Calu3 (cell line): Measurements from ENCODE around the gene CEP76. TPM values are rescaled to one million over a fixed set of nuclear protein-coding genes. Genes with fewer than 3 reads are reported as not detected.
A peak's percentile ranks its signal among the peaks of the same experiment; 100 is the strongest.

ENCODE experiments used
- BruUV-seq: library from RNA; stranded (reverse); fragments of 400-500 nt; replicated peaks from 2 replicates; lab custom pipeline; 2021; lab: Mats Ljungman, UMichigan
- CTCF ChIA-PET: fragments of 300-600 bp; sonication (Branson Sonifier 250); formaldehyde crosslinking; loops from one replicate; lab custom pipeline; 2022; ENCODE audit warnings: antibody characterized with exemption; lab: Charles Lee
- DNase-seq: peaks from one replicate; pipeline ENCODE4 v3.0.0; 2022
- H3K27ac Mint-ChIP-seq: one replicate; pipeline ENCODE4 v1.8.0; 2022; ENCODE audit warnings: mixed read lengths; ENCODE audit not compliant: unreplicated experiment
- H3K27me3 Mint-ChIP-seq: one replicate; pipeline ENCODE4 v1.8.0; 2022; ENCODE audit warnings: mixed read lengths; ENCODE audit not compliant: unreplicated experiment
- H3K36me3 Mint-ChIP-seq: one replicate; pipeline ENCODE4 v1.8.0; 2022; ENCODE audit warnings: mild to moderate bottlenecking, moderate library complexity, mixed read lengths; ENCODE audit not compliant: insufficient read depth, unreplicated experiment
- H3K4me1 Mint-ChIP-seq: one replicate; pipeline ENCODE4 v1.8.0; 2022; ENCODE audit warnings: mild to moderate bottlenecking, low read depth, mixed read lengths; ENCODE audit not compliant: unreplicated experiment
- H3K4me3 Mint-ChIP-seq: one replicate; pipeline ENCODE4 v1.8.0; 2022; ENCODE audit warnings: mild to moderate bottlenecking, low read depth, moderate library complexity, mixed read lengths; ENCODE audit not compliant: unreplicated experiment
- H3K9me3 Mint-ChIP-seq: one replicate; pipeline ENCODE4 v1.8.0; 2022; ENCODE audit warnings: low read depth, mixed read lengths; ENCODE audit not compliant: unreplicated experiment
- intact Hi-C: fragments of 100-400 bp; cut with micrococcal nuclease; formaldehyde crosslinking; loops from one replicate; pipeline ENCODE4 v1.10.0; 2022; ENCODE audit not compliant: unreplicated experiment
- total RNA-seq: library from RNA; stranded (reverse); gene quantifications from 2 replicates; pipeline ENCODE4 v1.2.3, GENCODE V29; 2022
- TF ChIP-seq, protein P1 (sequence below): fragments of 200-600 bp; IDR thresholded peaks from one replicate; pipeline ENCODE4 v1.8.0; 2022; ENCODE audit warnings: antibody characterized with exemption; ENCODE audit not compliant: unreplicated experiment

Gene CEP76
- total RNA-seq, 1 experiment from 2014 or later: 12.7 TPM

DNA sequence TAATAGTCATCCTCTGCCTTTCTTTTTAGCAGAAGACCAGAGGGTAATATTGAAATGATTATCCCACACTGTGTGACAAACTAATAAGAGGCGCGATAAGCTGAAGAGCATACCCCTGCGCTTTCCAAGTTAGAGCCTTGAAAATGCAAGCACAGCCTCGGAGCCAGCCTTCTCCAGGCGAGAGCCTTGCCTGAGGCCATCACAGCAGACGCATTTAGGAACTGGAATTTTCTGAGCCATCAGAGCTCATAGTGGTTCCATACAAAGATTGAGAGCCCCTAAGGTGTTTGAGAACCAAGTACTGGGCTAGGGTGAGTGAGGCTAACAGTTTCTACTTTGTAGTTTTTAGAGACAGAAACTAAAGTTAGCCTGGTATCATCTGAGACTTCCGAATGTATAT is 20.2 kb upstream of the CEP76 start:
- CTCF ChIA-PET: no interaction called here
- no peaks in the 10 kb centered on the region for H3K27me3 Mint-ChIP-seq
- DNase-seq: no peak
- H3K9me3 Mint-ChIP-seq: no peaks in the 10 kb centered on the region
- no TSS peak for BruUV-seq
- TF ChIP-seq, protein P1, sequence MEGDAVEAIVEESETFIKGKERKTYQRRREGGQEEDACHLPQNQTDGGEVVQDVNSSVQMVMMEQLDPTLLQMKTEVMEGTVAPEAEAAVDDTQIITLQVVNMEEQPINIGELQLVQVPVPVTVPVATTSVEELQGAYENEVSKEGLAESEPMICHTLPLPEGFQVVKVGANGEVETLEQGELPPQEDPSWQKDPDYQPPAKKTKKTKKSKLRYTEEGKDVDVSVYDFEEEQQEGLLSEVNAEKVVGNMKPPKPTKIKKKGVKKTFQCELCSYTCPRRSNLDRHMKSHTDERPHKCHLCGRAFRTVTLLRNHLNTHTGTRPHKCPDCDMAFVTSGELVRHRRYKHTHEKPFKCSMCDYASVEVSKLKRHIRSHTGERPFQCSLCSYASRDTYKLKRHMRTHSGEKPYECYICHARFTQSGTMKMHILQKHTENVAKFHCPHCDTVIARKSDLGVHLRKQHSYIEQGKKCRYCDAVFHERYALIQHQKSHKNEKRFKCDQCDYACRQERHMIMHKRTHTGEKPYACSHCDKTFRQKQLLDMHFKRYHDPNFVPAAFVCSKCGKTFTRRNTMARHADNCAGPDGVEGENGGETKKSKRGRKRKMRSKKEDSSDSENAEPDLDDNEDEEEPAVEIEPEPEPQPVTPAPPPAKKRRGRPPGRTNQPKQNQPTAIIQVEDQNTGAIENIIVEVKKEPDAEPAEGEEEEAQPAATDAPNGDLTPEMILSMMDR: no peak
- no peak overlapping the region for H3K4me3 Mint-ChIP-seq
- H3K36me3 Mint-ChIP-seq: peaks cover 59% of the 10 kb centered on the region
- H3K4me1 Mint-ChIP-seq: no peaks in the 10 kb centered on the region
- intact Hi-C loops: no loop called here
- no peak overlapping the region for H3K27ac Mint-ChIP-seq

DNA sequence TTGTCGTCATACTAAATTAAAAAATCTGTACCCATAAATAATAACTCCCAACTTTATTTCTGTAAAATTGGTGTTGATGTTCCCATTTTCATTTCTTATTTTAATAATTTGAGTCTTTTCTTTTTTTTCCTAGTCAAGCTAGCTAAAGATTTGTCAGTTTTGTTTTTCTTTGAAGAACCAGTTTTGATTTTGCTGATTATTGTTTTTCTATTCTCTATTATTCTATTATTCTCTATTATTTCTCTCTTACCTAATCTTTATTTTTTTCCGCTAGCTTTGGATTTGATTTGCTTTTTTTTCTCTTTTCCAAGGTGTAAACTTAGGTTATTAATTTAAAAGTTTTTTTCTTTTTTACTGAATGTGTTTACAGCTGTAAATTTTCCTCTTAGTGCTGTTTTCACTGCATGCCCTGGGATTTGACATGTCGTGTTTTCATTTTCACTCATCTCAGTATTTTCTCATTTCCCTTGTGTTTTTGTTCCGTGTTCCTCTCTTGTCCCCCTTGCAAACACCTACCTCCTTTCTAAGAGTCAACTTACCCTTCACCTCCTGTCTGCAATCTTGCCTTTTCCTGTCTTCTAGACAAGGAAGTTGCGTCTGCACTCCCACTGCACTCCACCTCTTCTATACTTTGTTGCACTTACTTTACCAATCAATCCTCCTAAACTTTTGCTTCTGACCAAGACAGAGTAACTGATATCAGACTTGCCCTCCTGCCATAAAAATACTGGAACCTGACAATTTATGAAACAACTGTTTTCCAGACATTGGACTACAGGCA is 19.2 kb upstream of the CEP76 start:
- DNase-seq: no peak
- TF ChIP-seq, protein P1: no peak
- Mint-ChIP-seq H3K9me3 (no peaks in the 10 kb centered on the region), H3K27ac (no peak overlapping the region), H3K4me1 (no peaks in the 10 kb centered on the region), H3K4me3 (no peak overlapping the region), H3K36me3 (peaks cover 65% of the 10 kb centered on the region), H3K27me3 (no peaks in the 10 kb centered on the region)
- intact Hi-C loops: no loop called here
- CTCF ChIA-PET: no interaction called here
- no TSS peak for BruUV-seq

DNA sequence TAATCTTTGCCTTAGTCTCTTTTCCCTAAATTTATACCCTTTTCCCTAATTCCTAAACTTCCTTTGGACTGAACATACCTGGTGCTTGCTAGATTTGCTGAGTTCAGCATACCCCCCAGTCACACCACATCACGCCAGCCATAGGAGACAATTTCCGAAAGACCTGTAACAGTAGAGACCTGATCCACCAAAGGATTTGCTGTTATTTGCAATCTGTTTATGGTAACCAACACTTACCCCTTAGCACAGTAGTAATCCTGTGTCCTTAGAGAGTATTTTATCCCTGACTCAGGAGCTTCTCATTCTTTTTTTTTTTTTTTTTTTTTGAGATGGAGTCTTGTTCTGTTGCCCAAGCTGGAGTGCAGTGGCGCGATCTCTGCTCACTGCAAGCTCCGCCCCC is 8.9 kb upstream of the CEP76 start:
- Mint-ChIP-seq H3K9me3 (no peaks in the 10 kb centered on the region), H3K36me3 (peaks cover 52% of the 10 kb centered on the region), H3K4me1 (no peaks in the 10 kb centered on the region), H3K4me3 (no peak overlapping the region), H3K27ac (no peak overlapping the region), H3K27me3 (no peaks in the 10 kb centered on the region)
- TF ChIP-seq, protein P1: no peak
- DNase-seq: no peak
- BruUV-seq: no TSS peak
- intact Hi-C loops: no loop called here
- CTCF ChIA-PET: interaction anchor here (0.6 to 1.0 kb wide), 3 partner anchors 33 to 476 kb away, joined by 4 to 6 read pairs (median 5); no protein-coding TSS in a partner anchor

DNA sequence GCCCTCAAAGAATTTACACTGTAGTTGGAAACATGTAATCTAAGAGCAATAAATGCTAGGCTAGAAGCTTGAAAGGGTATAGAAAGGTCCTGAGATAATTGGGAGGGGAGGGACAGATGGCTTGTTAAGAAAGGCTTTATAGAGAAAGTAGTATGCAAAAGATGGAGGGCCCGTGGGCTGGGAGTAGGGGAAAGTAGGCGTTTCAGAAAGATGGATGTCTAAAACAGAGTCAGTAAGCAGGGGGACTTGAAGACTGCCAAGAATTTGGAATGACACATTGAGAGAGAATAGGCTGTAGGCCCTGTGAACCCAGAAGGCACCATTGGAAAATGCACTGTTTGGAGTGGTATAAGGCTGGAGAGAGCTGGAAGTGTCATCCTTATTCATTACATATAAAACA is 1.1 kb upstream of the CEP76 start:
- intact Hi-C loops: loop anchor here (5.0 kb wide), 1 partner anchor 96 kb away; no protein-coding TSS in a partner anchor
- BruUV-seq: no TSS peak
- TF ChIP-seq, protein P1: no peak
- no peaks in the 10 kb centered on the region for H3K9me3 Mint-ChIP-seq
- H3K4me3 Mint-ChIP-seq: peak overlapping the region; percentile 86
- peak overlapping the region; percentile 99 for H3K27ac Mint-ChIP-seq
- CTCF ChIA-PET: no interaction called here
- no peaks in the 10 kb centered on the region for H3K27me3 Mint-ChIP-seq
- DNase-seq: no peak
- peaks cover 40% of the 10 kb centered on the region for H3K36me3 Mint-ChIP-seq
- peaks cover 24% of the 10 kb centered on the region for H3K4me1 Mint-ChIP-seq
